Activated CD8-positive, alpha-beta memory T cell treated with anti-CD3 and anti-CD28 coated beads for 4 hours (primary cell): ENCODE data around the gene MINK1.
"Not testable (repeated sequence)": the region's sequence is repeated elsewhere in the genome, so short reads cannot be mapped to it uniquely, and the experiment has no call there.

Experiments used
- DNase-seq, 2 donors: peaks; one replicate each; pipeline ENCODE4 v3.0.0-alpha.2; 2020; ENCODE audit warnings: low read depth in 2 of 2

Gene MINK1

GRCh38 chr17:4846635-4847390 lies 13.7 kb downstream of the MINK1 start:
- DNase-seq: no peak

- DNase-seq: no peak
Measured at GRCh38 chr17:4849011-4849536, 15.9 kb downstream of the MINK1 start.

- no peak for DNase-seq
Measured at GRCh38 chr17:4850246-4850645, 17.1 kb downstream of the MINK1 start.

- no peak for DNase-seq
Measured at GRCh38 chr17:4851084-4851483, 17.9 kb downstream of the MINK1 start.

GRCh38 chr17:4852567-4853207 lies 19.5 kb downstream of the MINK1 start:
- no peak for DNase-seq

- no peak for DNase-seq
Measured at GRCh38 chr17:4853208-4853671, 20.1 kb downstream of the MINK1 start.

GRCh38 chr17:4854111-4854681 lies 21.1 kb downstream of the MINK1 start:
- DNase-seq: no peak

- no peak for DNase-seq
Measured at GRCh38 chr17:4856271-4856936, 23.3 kb downstream of the MINK1 start.

- no peak for DNase-seq
Measured at GRCh38 chr17:4856937-4857314, 23.8 kb downstream of the MINK1 start.

GRCh38 chr17:4857347-4857746 lies 24.2 kb downstream of the MINK1 start:
- not testable (repeated sequence) for DNase-seq

GRCh38 chr17:4858068-4858881 lies 25.1 kb downstream of the MINK1 start:
- DNase-seq: no peak

- DNase-seq: no peak
Measured at GRCh38 chr17:4858882-4859260, 25.7 kb downstream of the MINK1 start.

- no peak for DNase-seq
Measured at GRCh38 chr17:4859816-4860625, 26.9 kb downstream of the MINK1 start.

- no peak for DNase-seq
Measured at GRCh38 chr17:4860651-4861050, 27.5 kb downstream of the MINK1 start.

- DNase-seq: no peak
Measured at GRCh38 chr17:4861052-4861451, 27.9 kb downstream of the MINK1 start.

- no peak for DNase-seq
Measured at GRCh38 chr17:4862720-4863119, 29.6 kb downstream of the MINK1 start.

- DNase-seq: no peak
Measured at GRCh38 chr17:4863321-4863720, 30.2 kb downstream of the MINK1 start.

GRCh38 chr17:4867535-4867934 lies 34.4 kb downstream of the MINK1 start:
- not testable (repeated sequence) for DNase-seq

GRCh38 chr17:4869058-4869998 lies 36.2 kb downstream of the MINK1 start:
- DNase-seq: not testable (repeated sequence)
